ENCODE results near the gene CD160.

- TF ChIP-seq CTCF (IDR thresholded peaks at IDR 0.05; ENCODE audit: low read depth, low read length) (no peak), MAX (IDR thresholded peaks at IDR 0.05; ENCODE audit: low read depth, low read length) (no peak), POLR2A (IDR thresholded peaks at IDR 0.05; ENCODE audit: extremely low read depth, insufficient read length) (no peak), MYC (IDR thresholded peaks at IDR 0.05; ENCODE audit: low read depth, low read length) (no peak)
Observed at GRCh38 chr1:145688924-145689323, 30.4 kb upstream of the CD160 start.
